GM19035 (cell line): ENCODE results near the gene TESK2.
"Not testable (repeated sequence)": the region's sequence is repeated elsewhere in the genome, so short reads cannot be mapped to it uniquely, and the experiment has no call there.

Source experiments
- ATAC-seq: cut with Tn5 transposase; IDR thresholded peaks from one replicate; pipeline ENCODE4 v1.9.1; 2021; ENCODE audit not compliant: unreplicated experiment

The TESK2 gene

GRCh38 chr1:45380125-45380524 lies 110.8 kb downstream of the TESK2 start:
- ATAC-seq = no peak

DNA sequence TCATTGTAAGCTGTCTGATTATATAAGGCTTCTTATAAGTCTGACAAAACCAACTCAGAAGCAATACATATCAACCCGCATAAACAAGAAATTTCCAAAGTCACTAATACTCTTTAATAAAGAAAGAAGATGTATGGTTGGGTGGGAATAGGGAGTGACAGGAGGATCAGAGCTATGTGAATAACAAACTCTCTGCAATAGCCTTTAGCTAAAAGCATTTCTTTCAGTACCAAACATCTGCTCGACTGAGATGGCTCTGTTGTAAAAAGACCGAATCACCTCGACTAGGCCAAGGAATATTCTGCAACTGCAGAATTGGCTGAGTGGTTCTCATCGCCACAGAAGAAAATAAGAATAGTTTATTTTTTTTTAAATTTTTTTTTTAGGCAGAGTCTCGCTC lies 111.4 kb downstream of the TESK2 start:
- ATAC-seq = no peak

GRCh38 chr1:45378184-45378583 lies 112.8 kb downstream of the TESK2 start:
- no peak for ATAC-seq

DNA sequence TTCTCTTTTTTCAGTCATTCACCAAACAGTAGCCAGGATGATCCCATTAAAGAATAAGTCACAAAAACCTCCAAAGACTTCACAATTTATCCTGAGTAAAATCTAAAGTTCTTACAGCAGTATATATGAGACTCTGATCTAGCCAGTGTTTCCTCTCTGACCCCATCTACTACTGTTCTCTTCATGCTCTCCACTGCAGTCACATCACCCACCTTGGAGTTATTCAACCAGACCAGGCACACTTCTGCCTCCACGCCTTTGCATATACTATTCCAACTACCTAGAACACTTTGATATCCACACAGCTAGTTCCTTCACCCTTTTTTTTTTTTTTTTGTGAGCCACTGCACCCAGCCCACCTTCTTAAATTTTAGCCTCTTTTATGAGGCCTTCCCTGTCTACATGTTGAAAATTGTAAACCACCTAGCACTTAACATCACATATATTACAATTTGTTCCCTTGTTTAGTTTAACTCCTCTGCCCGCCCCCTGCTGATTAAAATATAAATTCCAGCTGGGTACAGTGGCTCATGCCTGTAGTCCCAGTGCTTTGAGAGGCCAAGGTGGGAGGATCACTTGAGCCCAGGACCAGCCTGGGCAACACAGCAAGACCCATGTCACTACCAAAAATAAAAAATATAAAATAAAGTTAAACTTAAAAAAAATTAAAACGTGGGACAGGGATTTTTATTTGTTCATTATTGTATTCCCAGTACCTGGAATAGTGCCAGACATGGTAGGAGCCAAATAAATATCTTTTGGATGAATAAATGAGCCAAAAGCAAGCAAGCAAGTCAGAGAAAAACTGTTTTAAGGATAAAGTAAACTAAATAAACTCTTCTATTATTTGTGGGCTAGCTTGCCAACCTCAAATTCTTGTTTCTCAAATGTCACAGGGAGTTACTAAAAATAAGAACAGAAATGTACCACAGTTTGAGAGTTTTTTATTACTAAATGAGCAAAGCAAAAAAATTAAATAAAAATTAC lies 115.6 kb downstream of the TESK2 start:
- no peak for ATAC-seq

DNA sequence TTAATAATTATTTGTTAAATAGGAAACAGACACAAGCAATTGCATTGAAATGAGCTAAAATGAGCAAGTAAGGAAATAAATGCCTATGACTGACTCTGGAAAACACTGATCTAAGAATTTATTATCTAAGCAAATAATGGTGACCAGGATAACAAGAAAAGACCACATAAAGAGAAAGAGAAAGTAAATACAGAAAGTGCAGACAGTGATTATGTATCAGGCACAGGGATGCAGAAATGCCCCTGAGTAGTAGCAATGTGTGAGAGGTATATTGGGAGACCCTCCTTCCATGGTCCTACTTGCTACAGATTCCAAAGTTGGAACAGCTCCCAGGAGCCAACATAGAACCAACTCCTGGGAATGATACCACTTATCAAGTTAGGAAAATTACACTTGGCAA lies 117.4 kb downstream of the TESK2 start:
- no peak for ATAC-seq

- ATAC-seq = no peak
Observed at GRCh38 chr1:45370575-45370974, 120.4 kb downstream of the TESK2 start.

- peak; percentile 67 for ATAC-seq
Observed at GRCh38 chr1:45365051-45365450, 125.9 kb downstream of the TESK2 start.

- ATAC-seq = no peak
Observed at GRCh38 chr1:45364294-45364693, 126.7 kb downstream of the TESK2 start.

- not testable (repeated sequence) for ATAC-seq
Observed at GRCh38 chr1:45360981-45361380, 130.0 kb downstream of the TESK2 start.

GRCh38 chr1:45359882-45360513 lies 131.0 kb downstream of the TESK2 start:
- no peak for ATAC-seq

GRCh38 chr1:45356186-45356585 lies 134.8 kb downstream of the TESK2 start:
- ATAC-seq = no peak

- ATAC-seq = no peak
Observed at GRCh38 chr1:45355683-45356082, 135.3 kb downstream of the TESK2 start.

- no peak for ATAC-seq
Observed at GRCh38 chr1:45354838-45355237, 136.1 kb downstream of the TESK2 start.

GRCh38 chr1:45353685-45354084 lies 137.3 kb downstream of the TESK2 start:
- ATAC-seq = no peak

DNA sequence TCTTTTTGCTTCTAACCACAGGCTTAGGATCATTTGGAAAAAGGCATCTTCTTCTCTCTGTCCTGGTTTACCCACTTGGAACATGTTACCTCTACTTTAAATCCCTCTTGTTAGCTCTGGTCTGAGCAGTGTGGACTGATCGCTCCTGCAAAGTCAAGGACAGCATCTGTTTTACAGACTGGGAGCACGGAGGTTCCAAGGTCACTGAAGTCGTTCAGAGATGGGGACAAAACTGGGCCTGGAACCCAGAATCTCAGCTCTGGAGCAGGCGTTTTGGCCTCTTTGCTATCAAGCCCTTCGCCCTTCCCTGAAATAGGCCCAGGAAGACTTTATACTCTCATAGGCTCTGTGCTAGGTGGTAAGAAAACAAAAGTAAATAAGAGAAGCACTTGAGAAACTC lies 139.5 kb downstream of the TESK2 start:
- no peak for ATAC-seq

- ATAC-seq = no peak
Observed at GRCh38 chr1:45348966-45349677, 141.8 kb downstream of the TESK2 start.

GRCh38 chr1:45348609-45348965 lies 142.4 kb downstream of the TESK2 start:
- ATAC-seq = no peak

GRCh38 chr1:45348020-45348419 lies 142.9 kb downstream of the TESK2 start:
- no peak for ATAC-seq

- ATAC-seq = no peak
Observed at GRCh38 chr1:45346473-45346872, 144.5 kb downstream of the TESK2 start.

GRCh38 chr1:45345014-45345413 lies 145.9 kb downstream of the TESK2 start:
- ATAC-seq = no peak

DNA sequence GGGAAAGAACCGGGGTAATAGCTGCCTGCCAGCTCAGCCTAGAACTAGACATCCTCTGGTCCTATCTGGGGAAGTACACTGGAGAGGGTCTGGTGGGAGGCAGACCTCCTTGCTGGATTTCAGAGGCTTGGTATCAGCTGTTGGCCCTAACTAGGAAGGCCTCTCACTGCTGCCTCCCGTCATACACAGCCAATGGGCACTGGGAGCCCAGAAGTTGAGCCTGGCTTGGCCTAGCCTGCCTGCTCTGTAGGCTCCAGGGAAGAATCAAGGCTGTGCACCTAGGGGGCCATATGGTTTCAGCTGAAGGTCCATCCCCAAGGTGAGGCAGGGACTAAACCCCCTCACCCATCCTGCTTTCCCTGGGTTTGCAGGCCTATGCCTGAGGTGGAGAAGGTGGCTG lies 146.5 kb downstream of the TESK2 start:
- no peak for ATAC-seq
